Peyer's patch (tissue), 4 donors: Measurements from ENCODE around the gene VMA21. TPM values are rescaled to one million over a fixed set of nuclear protein-coding genes. Genes with fewer than 3 reads are reported as not detected.

Experiments
- DNase-seq, 3 donors: peaks; one replicate each; pipeline ENCODE4 v3.0.0-alpha.2; 2017 to 2019
- H3K27ac ChIP-seq, 4 donors: fragments of 200-600 bp; sonication (generic); one replicate each; pipeline ENCODE4 v1.5.1; 2016 to 2019
- H3K27me3 ChIP-seq, 2 donors: fragments of 200-600 bp; sonication (generic); one replicate each; pipeline ENCODE4 v1.5.1; 2019
- H3K36me3 ChIP-seq, 3 donors: fragments of 200-600 bp; sonication (generic); one replicate each; pipeline ENCODE4 v1.5.1; 2016 to 2019
- H3K4me1 ChIP-seq, 4 donors: fragments of 200-600 bp; sonication (generic); one replicate each; pipeline ENCODE4 v1.5.1; 2016 to 2019
- H3K4me3 ChIP-seq, 4 donors: fragments of 200-600 bp; sonication (generic); 1 replicate in 3 of 4; 2 replicates in 1 of 4; pipeline ENCODE4 v1.5.1; 2016 to 2019; ENCODE audit warnings: mild to moderate bottlenecking in 1 of 4
- H3K9me3 ChIP-seq, 4 donors: fragments of 200-600 bp; sonication (generic); one replicate each; pipeline ENCODE4 v1.5.1; 2016 to 2019; ENCODE audit warnings: mild to moderate bottlenecking in 1 of 4
- POLR2A ChIP-seq, 2 donors: fragments of 450-650 bp; IDR thresholded peaks; one replicate each; pipeline ENCODE4 v1.5.1; 2017; ENCODE audit warnings: antibody characterized with exemption in 2 of 2, mild to moderate bottlenecking in 2 of 2, moderate library complexity in 2 of 2
- total RNA-seq, 4 donors: library from RNA; depleted of rRNA; stranded (reverse); fragments of >200 nt; gene quantifications; one replicate each; pipeline ENCODE4 v1.1.0, GENCODE V29; 2016
- TF ChIP-seq, protein P1 (sequence below), 6 experiments: fragments of 450-650 bp in 4 of 6; fragments of 200-600 bp in 2 of 6; sonication (generic) in 1 of 6; IDR thresholded peaks; one replicate each; pipeline ENCODE4 v1.5.1; 2017 to 2019; ENCODE audit warnings: antibody characterized with exemption in 6 of 6, mild to moderate bottlenecking in 3 of 6, moderate library complexity in 1 of 6

Gene VMA21, protein sequence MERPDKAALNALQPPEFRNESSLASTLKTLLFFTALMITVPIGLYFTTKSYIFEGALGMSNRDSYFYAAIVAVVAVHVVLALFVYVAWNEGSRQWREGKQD
- 10 to 100 TPM in 3 of 4 donors, 1 to 10 TPM in 1; 7.2 to 19.0 (median 13.6) TPM for total RNA-seq

DNA sequence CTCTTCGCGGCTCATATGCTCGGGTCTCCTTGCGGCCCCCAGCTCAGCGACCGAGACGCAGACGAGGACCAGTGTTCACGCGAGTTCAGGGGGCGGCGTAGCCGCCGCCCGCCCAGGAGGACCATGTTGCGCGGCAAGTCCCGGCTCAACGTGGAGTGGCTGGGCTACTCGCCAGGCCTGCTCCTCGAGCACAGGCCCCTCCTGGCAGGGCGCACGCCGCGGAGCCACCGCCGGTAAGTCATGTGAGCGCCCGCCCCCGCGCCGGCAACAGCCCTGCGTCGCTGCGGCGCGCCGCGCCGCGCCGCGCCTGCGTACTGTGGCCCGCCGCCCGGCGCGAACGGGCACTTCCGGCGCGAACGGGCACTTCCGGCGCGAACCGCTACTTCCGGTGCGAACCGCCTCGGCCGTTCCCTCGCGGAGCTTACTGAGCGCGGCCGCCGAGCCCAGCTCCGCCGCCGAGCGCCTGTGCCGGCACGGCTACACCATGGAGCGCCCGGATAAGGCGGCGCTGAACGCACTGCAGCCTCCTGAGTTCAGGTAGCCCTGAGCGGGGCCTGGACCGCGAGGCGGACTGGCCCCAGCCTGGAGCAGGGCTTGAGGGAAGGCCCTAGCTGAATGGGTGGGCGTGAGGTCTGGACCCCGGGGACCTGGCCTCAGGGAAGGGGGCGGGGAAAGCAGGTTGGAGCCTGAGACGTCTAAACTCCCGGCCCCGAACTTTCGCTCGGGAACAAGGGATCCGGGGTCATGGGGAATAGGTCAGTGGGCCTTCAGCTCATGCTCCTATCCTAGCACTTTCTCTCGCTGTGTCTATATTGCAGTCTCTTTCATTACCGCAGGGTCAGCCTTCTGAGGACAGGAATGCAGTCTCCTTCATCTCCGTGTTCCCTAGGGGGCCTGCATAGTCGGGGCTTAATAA is at the start of gene VMA21:
VMA21 (plus strand) TSS at position 382 of the 916 bp plus-strand sequence; CDS start at position 485, 103 bp downstream.
- peak within 1 kb of the TSS; percentile 87 to 96 (median 93) for H3K27ac ChIP-seq
- H3K4me3 ChIP-seq = peak within 1 kb of the TSS; percentile 61 to 85 (median 70)
- peak; percentile 72 to 90 (median 87) for DNase-seq
- peak in 1 of 2 donors; percentile 61 for TF ChIP-seq POLR2A (IDR thresholded peaks at IDR 0.05)
- TF ChIP-seq, protein P1, sequence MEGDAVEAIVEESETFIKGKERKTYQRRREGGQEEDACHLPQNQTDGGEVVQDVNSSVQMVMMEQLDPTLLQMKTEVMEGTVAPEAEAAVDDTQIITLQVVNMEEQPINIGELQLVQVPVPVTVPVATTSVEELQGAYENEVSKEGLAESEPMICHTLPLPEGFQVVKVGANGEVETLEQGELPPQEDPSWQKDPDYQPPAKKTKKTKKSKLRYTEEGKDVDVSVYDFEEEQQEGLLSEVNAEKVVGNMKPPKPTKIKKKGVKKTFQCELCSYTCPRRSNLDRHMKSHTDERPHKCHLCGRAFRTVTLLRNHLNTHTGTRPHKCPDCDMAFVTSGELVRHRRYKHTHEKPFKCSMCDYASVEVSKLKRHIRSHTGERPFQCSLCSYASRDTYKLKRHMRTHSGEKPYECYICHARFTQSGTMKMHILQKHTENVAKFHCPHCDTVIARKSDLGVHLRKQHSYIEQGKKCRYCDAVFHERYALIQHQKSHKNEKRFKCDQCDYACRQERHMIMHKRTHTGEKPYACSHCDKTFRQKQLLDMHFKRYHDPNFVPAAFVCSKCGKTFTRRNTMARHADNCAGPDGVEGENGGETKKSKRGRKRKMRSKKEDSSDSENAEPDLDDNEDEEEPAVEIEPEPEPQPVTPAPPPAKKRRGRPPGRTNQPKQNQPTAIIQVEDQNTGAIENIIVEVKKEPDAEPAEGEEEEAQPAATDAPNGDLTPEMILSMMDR (IDR thresholded peaks at IDR 0.05) = no peak
- H3K36me3 ChIP-seq = no peaks in the 10 kb centered on the region
- peaks cover 0 to 7% (median 0%) of the 10 kb centered on the region in 4 donors for H3K4me1 ChIP-seq
- no peaks in the 10 kb centered on the region for H3K27me3 ChIP-seq
- no peaks in the 10 kb centered on the region for H3K9me3 ChIP-seq

DNA sequence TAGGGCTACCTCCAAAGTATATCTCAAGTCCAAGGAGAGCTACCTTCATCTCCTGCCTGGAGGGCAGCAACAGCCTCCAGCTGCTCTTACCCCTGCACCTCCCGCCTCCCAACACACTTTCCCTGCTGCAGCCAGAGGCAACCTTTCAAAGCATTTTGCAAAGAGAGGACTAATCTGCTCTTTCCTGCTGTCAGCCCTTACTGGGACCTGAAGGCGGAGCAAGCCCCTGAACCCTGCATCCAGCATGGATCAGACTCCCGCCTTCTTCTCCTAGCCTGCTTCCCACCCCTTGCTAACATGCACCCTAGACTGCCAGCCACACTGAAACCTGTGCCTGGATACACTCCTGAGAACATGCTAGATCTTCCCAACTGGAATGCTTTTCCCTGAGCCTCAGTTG is 37.7 kb upstream of the VMA21 start:
- Histone ChIP-seq H3K36me3 (no peaks in the 10 kb centered on the region), H3K27ac (no peak overlapping the region), H3K4me3 (no peak overlapping the region), H3K27me3 (no peaks in the 10 kb centered on the region), H3K4me1 (no peaks in the 10 kb centered on the region), H3K9me3 (no peaks in the 10 kb centered on the region)
- TF ChIP-seq POLR2A (IDR thresholded peaks at IDR 0.05) = no peak
- TF ChIP-seq, protein P1 (IDR thresholded peaks at IDR 0.05) = no peak
- no peak for DNase-seq

DNA sequence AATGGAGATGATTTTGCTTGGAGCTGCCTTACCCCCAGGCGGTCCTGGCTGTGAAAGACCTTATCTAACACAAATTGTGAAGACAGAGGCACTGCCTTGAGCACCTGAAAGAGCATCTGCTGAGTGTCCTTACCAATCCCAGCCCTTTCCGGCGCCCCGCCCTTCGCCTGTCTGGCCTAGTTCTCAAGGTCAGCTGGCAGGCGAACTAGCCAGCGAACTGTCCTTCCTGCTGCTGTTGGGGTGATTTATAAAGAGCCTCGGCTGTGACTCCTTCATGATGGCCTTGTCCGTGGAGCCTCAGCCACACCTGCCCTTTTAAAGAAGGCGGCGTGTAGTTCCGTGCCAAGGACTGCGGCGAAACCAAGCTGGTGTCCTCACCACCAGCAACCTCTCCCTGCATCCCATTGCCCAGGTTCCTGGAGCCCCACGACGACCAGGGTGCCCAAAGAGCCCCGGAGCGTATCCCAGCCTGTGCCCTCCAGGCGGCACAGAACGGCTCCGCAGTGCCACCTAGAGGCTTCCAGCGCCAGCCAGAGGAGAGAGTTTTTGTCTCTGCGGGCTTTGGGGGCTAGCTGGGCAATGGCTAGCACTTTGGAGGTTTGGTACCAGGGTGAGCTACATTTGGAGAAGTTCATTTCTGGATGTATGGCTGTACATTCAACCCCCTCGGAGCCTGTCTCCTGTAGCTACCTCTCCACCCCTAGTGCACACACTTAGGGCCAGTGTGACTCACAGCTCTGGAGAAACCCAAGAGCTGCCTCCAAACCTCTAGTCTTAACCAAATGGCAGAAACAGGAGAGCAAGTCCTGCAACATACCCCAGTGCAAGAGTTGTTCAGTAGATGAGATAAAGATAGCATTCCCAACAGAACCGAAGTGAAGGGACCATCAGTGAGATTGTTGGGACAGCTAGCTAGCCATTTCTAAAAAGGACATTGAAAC is 36.8 kb upstream of the VMA21 start:
- Histone ChIP-seq H3K9me3 (no peaks in the 10 kb centered on the region), H3K27ac (no peak overlapping the region), H3K4me3 (peak overlapping the region in 1 of 4 donors; percentile 21), H3K4me1 (no peaks in the 10 kb centered on the region), H3K27me3 (no peaks in the 10 kb centered on the region), H3K36me3 (no peaks in the 10 kb centered on the region)
- peak in 2 of 3 donors; percentile 46 to 49 for DNase-seq
- no peak for TF ChIP-seq POLR2A (IDR thresholded peaks at IDR 0.05)
- TF ChIP-seq, protein P1 (IDR thresholded peaks at IDR 0.05) = peak in 4 of 6 experiments; percentile 26 to 38 (median 32)

DNA sequence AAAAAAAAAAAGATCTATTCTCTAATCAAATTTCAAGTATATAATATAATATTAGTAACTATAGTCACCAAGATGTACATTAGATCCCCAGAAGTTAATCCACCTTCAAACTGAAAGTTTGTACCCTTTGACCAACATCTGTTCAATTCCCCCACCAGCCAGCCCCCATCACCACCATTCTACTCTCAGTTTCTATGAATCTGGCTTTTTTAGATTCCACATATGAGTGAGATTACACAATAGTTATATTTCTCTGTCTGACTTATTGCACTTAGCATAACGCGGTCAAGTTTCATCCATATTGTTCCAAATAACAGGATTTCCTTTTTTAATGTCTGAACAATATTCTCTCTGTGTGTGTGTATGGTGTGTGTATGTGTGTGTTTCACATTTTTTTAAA is 33.7 kb upstream of the VMA21 start:
- Histone ChIP-seq H3K4me1 (no peaks in the 10 kb centered on the region), H3K36me3 (no peaks in the 10 kb centered on the region), H3K27me3 (no peaks in the 10 kb centered on the region), H3K27ac (no peak overlapping the region), H3K9me3 (no peaks in the 10 kb centered on the region), H3K4me3 (no peak overlapping the region)
- DNase-seq = no peak
- no peak for TF ChIP-seq POLR2A (IDR thresholded peaks at IDR 0.05)
- TF ChIP-seq, protein P1 (IDR thresholded peaks at IDR 0.05) = no peak

DNA sequence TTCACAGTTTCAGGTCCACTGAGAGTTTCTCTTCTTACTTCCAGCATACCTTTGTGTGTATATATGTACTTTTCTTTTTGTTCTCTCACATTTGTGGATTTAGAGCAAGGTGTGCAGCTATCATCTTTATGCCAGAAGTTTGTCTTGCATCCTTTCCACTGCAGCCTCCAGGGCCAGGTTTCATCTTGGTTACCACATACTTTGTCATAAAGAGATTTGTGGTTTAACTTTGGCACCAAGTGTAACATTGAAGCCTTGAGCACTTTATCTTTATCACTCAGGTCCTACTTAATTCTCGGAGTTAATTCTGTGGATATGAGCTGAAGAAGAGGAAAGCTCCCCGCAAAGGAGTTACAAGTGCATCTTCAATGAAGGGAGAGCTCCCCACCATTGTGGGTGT is 31.4 kb upstream of the VMA21 start:
- no peak overlapping the region for H3K4me3 ChIP-seq
- no peaks in the 10 kb centered on the region for H3K36me3 ChIP-seq
- TF ChIP-seq, protein P1 (IDR thresholded peaks at IDR 0.05) = no peak
- no peak for TF ChIP-seq POLR2A (IDR thresholded peaks at IDR 0.05)
- no peaks in the 10 kb centered on the region for H3K27me3 ChIP-seq
- no peaks in the 10 kb centered on the region for H3K4me1 ChIP-seq
- no peaks in the 10 kb centered on the region for H3K9me3 ChIP-seq
- H3K27ac ChIP-seq = no peak overlapping the region
- no peak for DNase-seq
